Endothelial cell of umbilical vein (primary cell): ENCODE results near the gene SLC30A3. TPM values are rescaled to one million over a fixed set of nuclear protein-coding genes. Genes with fewer than 3 reads are reported as not detected.

ENCODE experiments used
- BruUV-seq: library from RNA; stranded (reverse); fragments of 400-500 nt; replicated peaks from 2 replicates; lab custom pipeline; 2021; lab: Mats Ljungman, UMichigan
- CTCF ChIA-PET: fragments of 300-600, 350-600 bp; sonication (Branson Sonifier 250); formaldehyde crosslinking; loops from one replicate; lab custom pipeline; 2021; ENCODE audit warnings: antibody characterized with exemption, inconsistent platforms; lab: Charles Lee
- POLR2A ChIA-PET: fragments of 300-600, 350-600 bp; sonication (Branson Sonifier 250); formaldehyde crosslinking; loops from one replicate; lab custom pipeline; 2021; ENCODE audit warnings: antibody characterized with exemption, inconsistent platforms; lab: Charles Lee
- DNase-seq: peaks from one replicate; pipeline ENCODE4 v3.0.0-alpha.2; 2011; ENCODE audit warnings: low read depth, low spot score
- FAIRE-seq: peaks from 2 replicates; lab custom pipeline; 2011; peaks lifted over from hg19 to GRCh38; lab: Jason Lieb, UNC
- H2AFZ ChIP-seq: 2 replicates; pipeline ENCODE4 v1.6.0; 2012; ENCODE audit warnings: low read depth, low read length, control low read depth, inconsistent platforms
- H3K27ac ChIP-seq: 2 replicates; pipeline ENCODE4 v1.5.1; 2011; ENCODE audit warnings: low read depth, mild to moderate bottlenecking, control low read depth, low read length, moderate library complexity; ENCODE audit not compliant: insufficient read depth
- H3K27me3 ChIP-seq, 2 experiments: 2 replicates each; pipeline versions ENCODE4 v1.6.0 to v1.6.1; 2011; ENCODE audit warnings: low read length in 2 of 2, mixed read lengths in 1 of 2; ENCODE audit not compliant: control insufficient read depth in 2 of 2, insufficient read depth in 2 of 2
- H3K36me3 ChIP-seq, 2 experiments: 2 replicates in 1 of 2; 3 replicates in 1 of 2; pipeline ENCODE4 v1.5.1; 2011; ENCODE audit warnings: low read length in 2 of 2, mild to moderate bottlenecking in 1 of 2, moderate library complexity in 1 of 2; ENCODE audit not compliant: control insufficient read depth in 2 of 2, insufficient read depth in 2 of 2; ENCODE audit errors: extremely low read depth in 1 of 2
- H3K4me1 ChIP-seq: 3 replicates; pipeline ENCODE4 v1.5.1; 2011; ENCODE audit warnings: mild to moderate bottlenecking, low read length; ENCODE audit not compliant: control insufficient read depth, insufficient read depth; ENCODE audit errors: extremely low read depth
- H3K4me2 ChIP-seq: 2 replicates; pipeline ENCODE4 v1.6.1; 2011; ENCODE audit warnings: low read length, control low read depth, mixed read lengths; ENCODE audit not compliant: insufficient read depth
- H3K4me3 ChIP-seq, 3 experiments: fragments of 200-600 bp in 1 of 3; sonication (generic), shearing (Covaris generic) in 1 of 3; replicated peaks in 1 of 3; 2 replicates each; pipeline ENCODE4 v1.5.1; 2011 to 2016; ENCODE audit warnings: control low read depth in 3 of 3, low read length in 3 of 3, mild to moderate bottlenecking in 2 of 3, inconsistent platforms in 1 of 3, low read depth in 1 of 3, moderate library complexity in 1 of 3; ENCODE audit not compliant: insufficient read depth in 1 of 3
- H3K79me2 ChIP-seq: 2 replicates; pipeline ENCODE4 v1.6.0; 2012; ENCODE audit warnings: low read length, inconsistent platforms; ENCODE audit not compliant: control insufficient read depth, insufficient read depth
- H3K9ac ChIP-seq: replicated peaks from 2 replicates; pipeline ENCODE3; 2011; ENCODE audit warnings: low read length, control low read depth; ENCODE audit not compliant: insufficient read depth; ENCODE audit errors: extremely low read depth
- H3K9me1 ChIP-seq: replicated peaks from 3 replicates; pipeline ENCODE4 v1.6.0; 2011; ENCODE audit warnings: mild to moderate bottlenecking, low read length; ENCODE audit not compliant: control insufficient read depth, insufficient read depth; ENCODE audit errors: extremely low read depth
- H3K9me3 ChIP-seq: replicated peaks from 2 replicates; pipeline ENCODE4 v1.5.1; 2012; ENCODE audit warnings: low read length, inconsistent platforms; ENCODE audit not compliant: control insufficient read depth, insufficient read depth
- H4K20me1 ChIP-seq: replicated peaks from 2 replicates; pipeline ENCODE3; 2011; ENCODE audit warnings: mild to moderate bottlenecking, low read length; ENCODE audit not compliant: control insufficient read depth, insufficient read depth; ENCODE audit errors: extremely low read depth
- CTCF ChIP-seq, 2 donors: IDR thresholded peaks; 1 replicate in 1 of 2; 2 replicates in 1 of 2; pipeline ENCODE4 v1.5.1; 2011; ENCODE audit warnings: low read length in 2 of 2, mild to moderate bottlenecking in 2 of 2, moderate library complexity in 2 of 2, control low read depth in 1 of 2, inconsistent platforms in 1 of 2, low read depth in 1 of 2; ENCODE audit not compliant: insufficient read depth in 1 of 2; ENCODE audit errors: extremely low read depth in 1 of 2
- EZH2 ChIP-seq: IDR thresholded peaks from 2 replicates; pipeline ENCODE4 v1.6.1; 2012; ENCODE audit warnings: borderline replicate concordance, low read depth, mild to moderate bottlenecking, moderate library complexity, low read length, inconsistent platforms; ENCODE audit not compliant: severe bottlenecking
- FOS ChIP-seq: IDR thresholded peaks from 2 replicates; pipeline ENCODE4 v1.6.1; 2011; ENCODE audit warnings: mild to moderate bottlenecking, low read length, moderate library complexity, borderline replicate concordance; ENCODE audit not compliant: insufficient read depth
- GATA2 ChIP-seq: IDR thresholded peaks from 2 replicates; pipeline ENCODE4 v1.7.0; 2011; ENCODE audit warnings: low read depth, mild to moderate bottlenecking, moderate library complexity, mixed read lengths, low read length; ENCODE audit not compliant: insufficient read length, insufficient read depth
- JUN ChIP-seq: IDR thresholded peaks from 2 replicates; pipeline ENCODE4 v1.6.1; 2011; ENCODE audit warnings: borderline replicate concordance, low read depth; ENCODE audit not compliant: insufficient read length, insufficient read depth
- MYC ChIP-seq: IDR thresholded peaks from one replicate; pipeline ENCODE4 v1.6.1; 2011; ENCODE audit warnings: mild to moderate bottlenecking, low read depth, low read length
- POLR2A ChIP-seq: IDR thresholded peaks from 2 replicates; pipeline ENCODE4 v1.6.1; 2012; ENCODE audit warnings: low read depth, mild to moderate bottlenecking, control low read depth, low read length
- POLR2AphosphoS5 ChIP-seq: IDR thresholded peaks from 2 replicates; pipeline ENCODE4 v1.6.1; 2012; ENCODE audit warnings: low read depth, mild to moderate bottlenecking, control low read depth, low read length, moderate library complexity; ENCODE audit not compliant: insufficient read depth
- dilution Hi-C: fragments of 300-500 bp; cut with MboI; formaldehyde crosslinking; loops from one replicate; pipeline ENCODE4 v1.15.0; 2019; ENCODE audit warnings: low sequenced_read_pairs; ENCODE audit not compliant: extremely low pct_ligation_motif_present
- intact Hi-C: fragments of 100-400 bp; cut with micrococcal nuclease; formaldehyde crosslinking; loops from one replicate; pipeline ENCODE4 v1.10.0; 2022
- polyA plus RNA-seq, 4 experiments: library from polyadenylated mRNA; depleted of rRNA in 3 of 4; stranded (reverse) in 3 of 4; unstranded in 1 of 4; fragments of >200 nt; gene quantifications; 2 replicates each; pipeline versions ENCODE4 v1.2.1 to v1.2.3, GENCODE V29; 2011 to 2012; ENCODE audit warnings: missing spikeins in 1 of 4
- total RNA-seq: library from RNA; stranded (reverse); gene quantifications from 2 replicates; pipeline ENCODE4 v1.2.3, GENCODE V29; 2021
- TF ChIP-seq, protein P1 (sequence below): IDR thresholded peaks from 2 replicates; pipeline ENCODE4 v1.6.1; 2011; ENCODE audit not compliant: insufficient read depth, insufficient read length

Gene SLC30A3
- total and polyA plus RNA-seq, 2 donors (not counting 3 experiments of a cell fraction or from before 2014, with no cell fraction given): 16.7 to 63.9 TPM

DNA sequence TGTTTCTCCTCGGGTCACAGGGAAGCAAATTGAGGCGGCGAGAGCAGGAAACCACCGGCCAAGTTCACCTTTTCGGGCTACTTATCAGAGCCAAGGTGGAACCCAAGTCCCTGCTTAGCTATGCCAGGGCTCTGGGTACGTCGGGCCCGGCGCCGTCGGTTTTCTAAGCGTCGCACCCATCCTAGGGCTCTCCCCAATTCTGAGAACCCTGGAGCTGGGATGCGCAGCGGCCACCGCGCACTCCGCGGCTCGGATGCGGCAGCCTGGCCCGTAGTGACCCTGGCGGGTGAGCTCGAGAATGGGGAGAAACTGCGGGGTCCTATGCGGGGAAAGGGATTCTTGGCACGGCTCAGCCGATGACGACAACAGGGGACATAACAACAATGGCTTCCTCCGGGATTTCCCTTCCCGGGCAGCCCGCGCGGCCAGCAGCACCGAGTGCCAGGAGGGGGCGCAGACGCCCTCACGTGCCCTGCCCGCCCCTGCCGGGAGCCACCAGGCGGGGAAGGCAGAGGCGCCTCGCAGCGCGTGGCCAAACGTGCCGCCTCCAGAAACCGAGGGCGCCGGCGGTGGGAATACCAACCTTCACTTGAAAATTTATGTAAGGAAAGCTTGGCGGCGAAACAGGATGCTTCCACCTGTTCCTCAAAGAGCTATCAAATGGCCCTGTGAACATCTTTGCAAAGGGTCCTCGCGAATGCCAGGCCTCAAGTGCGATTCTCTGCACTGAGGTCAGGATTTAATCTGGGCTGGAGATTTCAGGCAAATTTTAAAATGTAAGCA lies 2.1 kb upstream of the SLC30A3 start:
- H3K9me1 ChIP-seq: no peaks in the 10 kb centered on the region
- no peaks in the 10 kb centered on the region for H3K9me3 ChIP-seq
- H2AFZ ChIP-seq: peak overlapping the region; percentile 90
- no peaks in the 10 kb centered on the region for H3K79me2 ChIP-seq
- DNase-seq (peak; percentile 87), FAIRE-seq (peak; percentile 91)
- dilution Hi-C loops (no loop called here), intact Hi-C loops (loop anchor here (1.0 to 2.0 kb wide), 4 partner anchors 15 to 38 kb away; no protein-coding TSS in a partner anchor)
- H3K4me3 ChIP-seq: peak overlapping the region in 2 of 3 experiments; percentile 32 to 82
- POLR2A ChIA-PET: interaction anchor here (1.5 kb wide), 1 partner anchor 28 kb away, joined by 3 read pairs; no protein-coding TSS in a partner anchor
- TF ChIP-seq, protein P1, sequence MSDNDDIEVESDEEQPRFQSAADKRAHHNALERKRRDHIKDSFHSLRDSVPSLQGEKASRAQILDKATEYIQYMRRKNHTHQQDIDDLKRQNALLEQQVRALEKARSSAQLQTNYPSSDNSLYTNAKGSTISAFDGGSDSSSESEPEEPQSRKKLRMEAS: peak; percentile 87
- TF ChIP-seq EZH2 (no peak), POLR2AphosphoS5 (peak; percentile 51), MYC (peak; percentile 19), POLR2A (no peak), CTCF (IDR thresholded peaks at IDR 0.05; ENCODE audit: extremely low read depth in 1 of 2, insufficient read depth in 1 of 2, low read depth in 1 of 2, low read length in 2 of 2) (peak; percentile 90 to 93), FOS (no peak), GATA2 (no peak), JUN (no peak)
- H3K9ac ChIP-seq: peak overlapping the region; percentile 25
- peaks cover 19 to 42% of the 10 kb centered on the region in 2 experiments for H3K27me3 ChIP-seq
- CTCF ChIA-PET: interaction anchor here (0.7 to 6.9 kb wide), 13 partner anchors 9 to 168 kb away, joined by 3 to 143 read pairs (median 5); partner anchors contain the start of genes PREB and TRIM54
- BruUV-seq: TSS peak; percentile 15
- H3K4me2 ChIP-seq: peak overlapping the region; percentile 37
- H3K4me1 ChIP-seq: peaks cover 22% of the 10 kb centered on the region
- no peaks in the 10 kb centered on the region for H4K20me1 ChIP-seq
- no peaks in the 10 kb centered on the region for H3K36me3 ChIP-seq
- H3K27ac ChIP-seq: no peak overlapping the region
